Measurements from ENCODE around the gene KLK3.

KLK3 gene

GRCh38 chr19:50832666-50833065 lies 22.0 kb upstream of the KLK3 start:
- no peak for DNase-seq

DNA sequence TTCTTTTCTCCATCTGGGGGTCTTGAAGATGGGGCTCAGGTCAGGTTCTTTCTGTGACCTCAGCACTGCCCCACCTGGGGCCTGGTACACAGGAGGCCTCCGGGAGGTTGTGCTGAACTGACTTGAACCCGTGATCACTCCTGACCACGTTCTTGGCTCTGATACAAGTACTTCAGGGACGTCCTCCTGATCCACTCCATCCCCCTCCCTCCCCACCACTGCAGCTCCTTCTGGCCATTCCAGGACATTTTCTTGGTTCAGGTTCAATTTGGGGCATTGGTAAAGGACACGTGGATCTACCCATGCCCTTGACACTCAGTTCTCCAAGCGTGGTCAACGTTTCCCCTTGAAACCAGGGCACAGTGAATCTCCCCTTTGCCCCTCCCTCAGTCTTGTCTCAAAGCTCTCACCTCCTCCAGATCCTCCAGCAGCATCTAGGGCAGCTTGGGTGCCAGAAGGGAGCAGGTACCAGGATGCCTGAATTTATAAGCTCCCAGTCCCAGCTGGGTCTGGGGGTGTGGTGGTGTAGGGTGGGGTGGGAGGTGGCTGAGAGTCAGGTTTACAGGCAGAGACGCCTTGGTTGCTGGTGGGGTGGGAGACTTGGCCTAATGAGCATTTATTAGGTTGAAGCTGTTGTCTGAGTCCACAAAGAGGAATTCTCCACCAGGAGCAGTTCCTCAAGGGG lies 21.5 kb upstream of the KLK3 start, which contains the start of gene KLK15:
Gene KLK15, minus strand, starts transcription at position 458 of the 685 bp plus-strand sequence. CDS start 2,082 bp downstream, outside the sequence.
- DNase-seq = no peak

- no peak for DNase-seq
Measured at GRCh38 chr19:50833802-50834167, 20.9 kb upstream of the KLK3 start.

DNA sequence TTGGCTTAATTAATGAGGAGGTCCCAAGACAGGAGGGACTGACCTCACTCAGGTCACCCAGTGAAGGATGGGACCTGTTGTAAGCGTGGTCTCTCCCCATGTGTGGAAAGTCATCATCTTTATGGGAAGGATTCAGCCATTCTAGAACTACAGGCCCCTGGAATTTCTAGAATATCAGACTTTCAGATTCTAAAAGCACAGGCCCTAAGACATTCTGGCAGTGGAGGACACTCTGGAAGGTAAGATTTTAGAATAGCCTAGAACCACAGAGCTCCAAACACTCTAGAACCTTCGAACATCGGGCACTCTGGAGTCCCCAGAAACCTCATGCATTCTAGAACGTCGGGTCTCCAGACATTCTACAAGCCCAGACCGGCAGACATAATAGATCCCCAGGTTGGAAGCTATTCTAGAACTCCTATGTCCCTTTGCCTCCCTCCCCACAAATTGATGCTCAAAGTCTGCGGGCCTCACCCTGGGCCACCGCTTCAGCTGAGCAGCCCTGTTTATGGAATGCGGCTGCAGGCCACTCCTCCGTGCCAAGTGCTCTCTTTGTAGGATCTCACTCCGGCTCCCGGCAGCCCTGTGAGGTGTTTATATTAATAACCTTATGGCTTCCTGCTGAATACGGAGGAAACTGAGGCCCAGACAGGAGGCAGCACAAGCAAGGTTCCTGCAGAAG lies 19.5 kb upstream of the KLK3 start:
- no peak for DNase-seq

GRCh38 chr19:50835785-50836542 lies 18.8 kb upstream of the KLK3 start:
- peak; percentile 86 for DNase-seq

DNA sequence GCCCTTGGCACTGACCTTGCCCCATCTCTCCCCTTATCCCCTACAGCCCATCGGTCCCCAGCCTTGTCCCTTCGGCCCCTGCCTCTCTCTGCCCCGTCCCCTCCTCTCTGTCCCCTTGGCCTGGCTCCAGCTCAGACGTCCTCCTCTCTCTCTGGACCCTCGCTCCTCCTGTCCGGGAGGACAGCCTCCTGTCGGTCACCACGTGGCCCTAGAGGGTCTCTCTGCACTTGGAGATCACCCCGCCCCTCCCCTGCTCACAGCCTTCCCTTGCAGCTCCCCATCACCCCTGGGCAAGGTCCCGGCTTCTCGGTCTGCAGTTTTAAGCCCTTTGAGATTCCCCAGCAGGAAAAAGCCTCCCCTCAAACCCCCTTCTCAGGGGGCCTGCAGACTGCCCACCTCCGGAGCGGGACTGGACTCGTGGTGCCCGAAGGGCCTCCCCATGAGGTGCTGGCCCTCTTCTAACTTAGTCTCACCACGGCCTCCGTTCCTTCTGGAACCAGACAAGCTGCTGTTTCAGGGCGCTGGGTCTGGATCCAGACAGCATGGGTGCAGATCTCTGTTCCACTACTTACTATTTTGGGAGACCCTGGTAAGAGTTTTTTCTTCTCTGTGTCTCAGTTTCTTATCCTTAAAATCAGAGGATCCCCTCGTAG lies 18.0 kb upstream of the KLK3 start:
- DNase-seq = peak; percentile 48

DNA sequence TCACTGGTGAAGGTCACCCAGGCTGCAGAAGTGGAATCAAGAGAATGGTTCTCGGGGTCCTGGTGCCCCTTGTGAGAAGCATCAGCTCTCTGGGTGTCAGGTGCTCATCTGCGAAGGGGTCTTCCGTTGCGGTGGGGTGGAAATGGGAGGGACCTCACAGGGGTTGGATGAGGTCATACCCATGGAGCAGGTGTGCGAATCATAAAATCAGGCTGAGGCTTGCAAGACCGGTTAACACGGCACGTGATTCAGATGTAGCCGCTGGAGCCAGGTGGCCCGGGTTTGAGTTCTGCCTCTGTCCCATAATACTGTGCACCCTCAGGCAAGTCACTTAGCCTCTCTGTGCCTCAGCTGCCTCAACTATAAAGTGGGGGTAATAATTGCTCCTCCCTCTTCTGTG lies 17.4 kb upstream of the KLK3 start:
- DNase-seq = peak; percentile 94

- DNase-seq = no peak
Measured at GRCh38 chr19:50838239-50838638, 16.5 kb upstream of the KLK3 start.

DNA sequence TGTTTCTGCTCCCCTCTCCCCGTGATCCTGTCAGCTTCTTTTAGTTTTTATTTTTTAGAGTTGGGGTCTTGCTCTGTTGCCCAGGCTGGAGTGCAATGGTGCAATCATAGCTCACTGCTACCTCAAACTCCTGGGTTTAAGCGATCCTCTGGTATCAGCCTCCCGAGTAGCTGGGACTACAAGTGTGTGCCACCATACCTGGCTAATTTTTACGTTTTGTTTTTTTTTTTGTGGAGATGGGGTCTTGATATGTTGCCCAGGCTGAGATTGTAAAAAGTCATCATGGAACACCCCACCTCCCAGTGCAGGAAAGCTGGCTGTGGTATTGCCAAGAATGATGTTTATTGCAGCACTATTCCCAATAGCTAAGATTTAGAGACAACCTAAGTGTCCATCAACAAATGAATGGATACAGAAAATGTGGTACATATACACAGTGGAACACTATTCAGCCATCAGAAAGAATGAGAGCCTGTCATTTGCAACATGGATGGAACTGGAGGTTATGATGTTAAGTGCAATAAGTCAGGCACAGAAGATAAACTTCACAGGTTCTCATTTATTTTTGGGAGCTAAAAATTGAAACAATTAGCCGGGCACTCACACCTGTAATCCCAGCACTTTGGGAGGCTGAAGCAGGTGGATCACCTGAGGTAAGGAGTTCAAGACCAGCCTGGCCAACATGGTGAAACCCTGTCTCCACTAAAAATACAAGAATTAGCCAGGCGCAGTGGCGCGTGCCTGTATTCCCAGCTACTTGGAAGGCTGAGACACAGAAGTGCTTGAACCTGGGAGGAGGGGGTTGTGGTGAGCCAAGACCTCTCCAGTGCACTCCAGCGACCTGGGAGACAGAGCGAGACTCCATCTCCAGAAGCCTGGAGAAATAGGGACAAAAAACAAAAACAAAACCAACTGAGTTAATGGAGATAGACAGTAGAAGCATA lies 14.7 kb upstream of the KLK3 start:
- no peak for DNase-seq

- no peak for DNase-seq
Measured at GRCh38 chr19:50842130-50842529, 12.6 kb upstream of the KLK3 start.

DNA sequence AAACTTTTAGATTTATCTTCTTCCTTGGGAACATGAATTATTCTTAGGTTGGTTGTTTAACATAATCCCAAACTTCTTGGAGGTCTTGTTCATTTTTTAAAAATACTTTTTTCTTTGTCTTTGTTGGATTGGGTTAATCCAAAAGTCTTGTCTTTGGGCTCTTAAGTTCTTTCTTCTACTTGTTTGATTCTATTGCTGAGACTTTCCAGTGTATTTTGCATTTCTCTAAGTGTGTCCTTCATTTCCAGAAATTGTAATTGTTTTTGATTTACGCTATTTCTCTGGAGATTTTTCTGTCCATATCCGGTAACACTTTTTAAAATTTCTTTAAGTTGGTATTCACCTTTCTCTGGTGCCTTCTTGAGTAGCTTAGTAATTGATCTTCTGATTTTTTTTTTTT lies 11.5 kb upstream of the KLK3 start:
- DNase-seq = no peak

DNA sequence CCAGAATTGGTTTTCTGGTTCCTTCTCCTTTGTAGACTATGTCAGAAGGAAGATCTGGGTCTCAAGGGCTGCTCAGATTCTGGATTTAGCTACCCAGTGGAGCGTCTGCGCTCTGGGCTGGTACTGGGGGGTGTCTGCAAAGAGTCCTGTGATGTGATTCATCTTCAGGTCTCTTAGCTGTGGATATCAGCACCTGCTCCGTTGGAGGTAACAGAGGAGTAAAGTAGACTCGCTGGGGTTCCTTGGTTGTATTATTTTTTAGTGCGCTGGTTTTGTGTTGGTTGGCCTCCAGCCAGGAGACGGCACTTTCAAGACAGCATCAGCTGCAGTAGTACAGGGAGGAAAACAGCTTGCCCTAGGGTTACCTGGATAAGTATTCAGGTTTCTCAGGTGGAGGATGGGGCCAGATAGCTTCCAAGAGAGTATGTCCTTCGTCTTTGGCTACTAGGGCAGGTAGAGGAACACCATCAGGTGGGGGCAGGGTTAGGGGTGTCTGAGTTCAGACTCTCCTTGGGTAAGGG lies 11.0 kb upstream of the KLK3 start:
- DNase-seq = peak; percentile 92

DNA sequence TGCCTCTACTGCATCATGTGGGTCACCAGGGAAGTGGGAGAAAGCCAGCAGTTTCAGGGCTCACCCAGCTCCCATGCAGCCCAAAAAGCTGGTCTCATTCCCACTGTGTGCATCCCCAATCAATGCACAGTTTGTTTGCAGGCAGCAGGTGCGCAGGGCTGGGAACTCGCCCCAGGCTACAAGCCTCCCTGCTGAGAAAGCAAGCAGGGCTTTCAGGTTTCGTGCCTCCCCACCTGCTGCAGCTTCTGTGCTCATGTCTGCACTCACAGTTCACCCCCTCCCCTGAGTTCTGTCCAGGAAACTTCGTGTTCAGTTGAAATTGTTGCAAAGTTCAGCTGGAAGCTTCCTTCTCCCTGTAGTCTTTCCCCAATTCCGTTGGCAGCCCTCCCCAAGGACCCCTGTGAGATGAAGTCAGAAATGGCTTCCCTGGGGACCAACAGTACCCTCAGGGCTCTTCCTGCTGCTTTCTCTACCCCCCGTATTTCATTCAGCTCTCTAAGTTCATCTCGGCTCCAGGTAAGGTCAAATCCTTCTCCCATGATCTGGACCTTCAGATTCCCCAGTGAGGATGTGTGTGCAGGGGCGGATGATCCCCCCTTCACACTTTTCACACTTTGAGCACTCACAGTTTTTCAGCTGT lies 10.3 kb upstream of the KLK3 start:
- peak; percentile 89 for DNase-seq

GRCh38 chr19:50850738-50851137 lies 4.0 kb upstream of the KLK3 start:
- DNase-seq = peak; percentile 69

DNA sequence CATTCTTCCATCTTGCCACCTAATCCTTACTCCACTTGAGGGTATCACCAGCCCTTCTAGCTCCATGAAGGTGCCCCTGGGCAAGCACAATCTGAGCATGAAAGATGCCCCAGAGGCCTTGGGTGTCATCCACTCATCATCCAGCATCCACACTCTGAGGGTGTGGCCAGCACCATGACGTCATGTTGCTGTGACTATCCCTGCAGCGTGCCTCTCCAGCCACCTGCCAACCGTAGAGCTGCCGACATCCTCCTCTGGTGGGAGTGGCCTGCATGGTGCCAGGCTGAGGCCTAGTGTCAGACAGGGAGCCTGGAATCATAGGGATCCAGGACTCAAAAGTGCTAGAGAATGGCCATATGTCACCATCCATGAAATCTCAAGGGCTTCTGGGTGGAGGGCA lies 3.1 kb upstream of the KLK3 start:
- DNase-seq = peak; percentile 22

DNA sequence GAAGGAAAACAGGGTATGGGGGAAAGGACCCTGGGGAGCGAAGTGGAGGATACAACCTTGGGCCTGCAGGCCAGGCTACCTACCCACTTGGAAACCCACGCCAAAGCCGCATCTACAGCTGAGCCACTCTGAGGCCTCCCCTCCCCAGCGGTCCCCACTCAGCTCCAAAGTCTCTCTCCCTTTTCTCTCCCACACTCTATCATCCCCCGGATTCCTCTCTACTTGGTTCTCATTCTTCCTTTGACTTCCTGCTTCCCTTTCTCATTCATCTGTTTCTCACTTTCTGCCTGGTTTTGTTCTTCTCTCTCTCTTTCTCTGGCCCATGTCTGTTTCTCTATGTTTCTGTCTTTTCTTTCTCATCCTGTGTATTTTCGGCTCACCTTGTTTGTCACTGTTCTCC lies 2.7 kb downstream of the KLK3 start:
- no peak for DNase-seq

DNA sequence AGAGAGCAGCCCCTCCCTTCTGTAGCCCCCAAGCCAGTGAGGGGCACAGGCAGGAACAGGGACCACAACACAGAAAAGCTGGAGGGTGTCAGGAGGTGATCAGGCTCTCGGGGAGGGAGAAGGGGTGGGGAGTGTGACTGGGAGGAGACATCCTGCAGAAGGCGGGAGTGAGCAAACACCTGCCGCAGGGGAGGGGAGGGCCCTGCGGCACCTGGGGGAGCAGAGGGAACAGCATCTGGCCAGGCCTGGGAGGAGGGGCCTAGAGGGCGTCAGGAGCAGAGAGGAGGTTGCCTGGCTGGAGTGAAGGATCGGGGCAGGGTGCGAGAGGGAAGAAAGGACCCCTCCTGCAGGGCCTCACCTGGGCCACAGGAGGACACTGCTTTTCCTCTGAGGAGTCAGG lies 4.2 kb downstream of the KLK3 start:
- peak; percentile 96 for DNase-seq

DNA sequence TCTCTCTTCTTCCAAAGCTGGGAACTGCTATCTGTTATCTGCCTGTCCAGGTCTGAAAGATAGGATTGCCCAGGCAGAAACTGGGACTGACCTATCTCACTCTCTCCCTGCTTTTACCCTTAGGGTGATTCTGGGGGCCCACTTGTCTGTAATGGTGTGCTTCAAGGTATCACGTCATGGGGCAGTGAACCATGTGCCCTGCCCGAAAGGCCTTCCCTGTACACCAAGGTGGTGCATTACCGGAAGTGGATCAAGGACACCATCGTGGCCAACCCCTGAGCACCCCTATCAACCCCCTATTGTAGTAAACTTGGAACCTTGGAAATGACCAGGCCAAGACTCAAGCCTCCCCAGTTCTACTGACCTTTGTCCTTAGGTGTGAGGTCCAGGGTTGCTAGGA lies 5.1 kb downstream of the KLK3 start:
- DNase-seq = no peak

DNA sequence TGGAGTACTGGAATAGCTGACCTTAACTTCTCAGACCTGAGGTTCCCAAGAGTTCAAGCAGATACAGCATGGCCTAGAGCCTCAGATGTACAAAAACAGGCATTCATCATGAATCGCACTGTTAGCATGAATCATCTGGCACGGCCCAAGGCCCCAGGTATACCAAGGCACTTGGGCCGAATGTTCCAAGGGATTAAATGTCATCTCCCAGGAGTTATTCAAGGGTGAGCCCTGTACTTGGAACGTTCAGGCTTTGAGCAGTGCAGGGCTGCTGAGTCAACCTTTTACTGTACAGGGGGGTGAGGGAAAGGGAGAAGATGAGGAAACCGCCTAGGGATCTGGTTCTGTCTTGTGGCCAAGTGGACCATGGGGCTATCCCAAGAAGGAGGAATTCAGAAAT lies 6.3 kb downstream of the KLK3 start:
- DNase-seq = no peak

DNA sequence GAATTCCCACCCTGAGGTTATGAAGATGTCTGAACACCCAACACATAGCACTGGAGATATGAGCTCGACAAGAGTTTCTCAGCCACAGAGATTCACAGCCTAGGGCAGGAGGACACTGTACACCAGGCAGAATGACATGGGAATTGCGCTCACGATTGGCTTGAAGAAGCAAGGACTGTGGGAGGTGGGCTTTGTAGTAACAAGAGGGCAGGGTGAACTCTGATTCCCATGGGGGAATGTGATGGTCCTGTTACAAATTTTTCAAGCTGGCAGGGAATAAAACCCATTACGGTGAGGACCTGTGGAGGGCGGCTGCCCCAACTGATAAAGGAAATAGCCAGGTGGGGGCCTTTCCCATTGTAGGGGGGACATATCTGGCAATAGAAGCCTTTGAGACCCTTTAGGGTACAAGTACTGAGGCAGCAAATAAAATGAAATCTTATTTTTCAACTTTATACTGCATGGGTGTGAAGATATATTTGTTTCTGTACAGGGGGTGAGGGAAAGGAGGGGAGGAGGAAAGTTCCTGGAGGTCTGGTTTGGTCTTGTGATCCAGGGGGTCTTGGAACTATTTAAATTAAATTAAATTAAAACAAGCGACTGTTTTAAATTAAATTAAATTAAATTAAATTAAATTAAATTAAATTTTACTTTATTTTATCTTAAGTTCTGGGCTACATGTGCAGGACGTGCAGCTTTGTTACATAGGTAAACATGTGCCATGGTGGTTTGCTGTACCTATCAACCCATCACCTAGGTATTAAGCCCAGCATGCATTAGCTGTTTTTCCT lies 7.0 kb downstream of the KLK3 start:
- no peak for DNase-seq

GRCh38 chr19:50869479-50869878 lies 14.8 kb downstream of the KLK3 start:
- DNase-seq = no peak

Data from NCI-H2171 treated with DMSO at 0.1 percent for 48 hours (cell line).